PFSK-1 (cell line): ENCODE measurements around the gene FBXL7.
A peak's percentile ranks its signal among the peaks of the same experiment; 100 is the strongest.

Experiments used
- FOXP2 ChIP-seq: optimal IDR thresholded peaks from 2 replicates; pipeline ENCODE3; 2011; ENCODE audit warnings: borderline replicate concordance, control low read depth, inconsistent platforms; ENCODE audit not compliant: insufficient read depth; ENCODE audit errors: extremely low read length, extremely low read depth
- POLR2AphosphoS5 ChIP-seq: IDR thresholded peaks from 2 replicates; pipeline ENCODE4 v1.6.1; 2012; ENCODE audit warnings: low read depth, mild to moderate bottlenecking, control low read depth, low read length, moderate library complexity
- REST ChIP-seq, 2 experiments: IDR thresholded peaks; 2 replicates each; pipeline versions ENCODE4 v1.6.1 to v1.8.0; 2011 to 2012; ENCODE audit warnings: low read depth in 2 of 2, low read length in 2 of 2, control low read depth in 1 of 2, inconsistent platforms in 1 of 2, mild to moderate bottlenecking in 1 of 2, moderate library complexity in 1 of 2; ENCODE audit not compliant: insufficient read depth in 1 of 2
- SIN3A ChIP-seq: IDR thresholded peaks from 2 replicates; pipeline ENCODE4 v1.6.1; 2012; ENCODE audit warnings: mild to moderate bottlenecking, low read length, moderate library complexity, borderline replicate concordance; ENCODE audit not compliant: insufficient read depth
- TAF1 ChIP-seq: IDR thresholded peaks from 2 replicates; pipeline ENCODE4 v1.6.1; 2012; ENCODE audit warnings: low read length, control low read depth, borderline replicate concordance; ENCODE audit not compliant: insufficient read depth

The FBXL7 gene

GRCh38 chr5:15762668-15763067, 262.7 kb downstream of the FBXL7 start:
- TF ChIP-seq TAF1 (no peak), REST (IDR thresholded peaks at IDR 0.05; ENCODE audit: insufficient read depth in 1 of 2, low read depth in 2 of 2, low read length in 2 of 2) (no peak), POLR2AphosphoS5 (no peak), FOXP2 (no peak), SIN3A (no peak)

- TF ChIP-seq POLR2AphosphoS5 (no peak), FOXP2 (no peak), TAF1 (no peak), SIN3A (no peak), REST (IDR thresholded peaks at IDR 0.05; ENCODE audit: insufficient read depth in 1 of 2, low read depth in 2 of 2, low read length in 2 of 2) (no peak)
Measured at GRCh38 chr5:15763754-15764153, 263.8 kb downstream of the FBXL7 start.

- TF ChIP-seq REST (IDR thresholded peaks at IDR 0.05; ENCODE audit: insufficient read depth in 1 of 2, low read depth in 2 of 2, low read length in 2 of 2): no peak
- TF ChIP-seq SIN3A: no peak
- TF ChIP-seq FOXP2: no peak
- TF ChIP-seq POLR2AphosphoS5: no peak
- TF ChIP-seq TAF1: no peak
Measured at GRCh38 chr5:15768936-15769335, 269.0 kb downstream of the FBXL7 start.

GRCh38 chr5:15772131-15772530, 272.2 kb downstream of the FBXL7 start:
- TF ChIP-seq TAF1: no peak
- TF ChIP-seq REST (IDR thresholded peaks at IDR 0.05; ENCODE audit: insufficient read depth in 1 of 2, low read depth in 2 of 2, low read length in 2 of 2): no peak
- no peak for TF ChIP-seq SIN3A
- TF ChIP-seq POLR2AphosphoS5: no peak
- TF ChIP-seq FOXP2: no peak

- TF ChIP-seq REST (IDR thresholded peaks at IDR 0.05; ENCODE audit: insufficient read depth in 1 of 2, low read depth in 2 of 2, low read length in 2 of 2) (peak; percentile 68 to 90), SIN3A (no peak)
Measured at GRCh38 chr5:15774632-15775031, 274.7 kb downstream of the FBXL7 start.
